Urinary bladder (tissue), 4 donors: ENCODE measurements around the gene HOXA4. TPM values are rescaled to one million over a fixed set of nuclear protein-coding genes. Genes with fewer than 3 reads are reported as not detected.

Source experiments
- DNase-seq: peaks from one replicate; pipeline ENCODE4 v3.0.0-alpha.2; 2015; ENCODE audit errors: extremely low spot score
- H3K27ac ChIP-seq: one replicate; pipeline ENCODE4 v1.5.1; 2013; ENCODE audit warnings: low read depth, mild to moderate bottlenecking, moderate library complexity
- H3K36me3 ChIP-seq: one replicate; pipeline ENCODE4 v1.6.1; 2013; ENCODE audit warnings: mild to moderate bottlenecking, moderate library complexity; ENCODE audit not compliant: insufficient read depth
- H3K4me1 ChIP-seq: one replicate; pipeline ENCODE4 v1.6.1; 2013; ENCODE audit warnings: mild to moderate bottlenecking, moderate library complexity; ENCODE audit not compliant: insufficient read depth
- H3K4me3 ChIP-seq: one replicate; pipeline ENCODE4 v1.5.1; 2013; ENCODE audit warnings: low read depth, low read length
- WGBS: extraction: QIAGEN DNeasy Blood & Tissue Kit; methylation state at CpG from one replicate; pipeline ENCODE4 v1.1.7; 2013; 5-methylcytosine and 5-hydroxymethylcytosine counted together
- polyA plus RNA-seq: library from polyadenylated mRNA; stranded (reverse); fragments of 200-250 nt; gene quantifications from one replicate; pipeline ENCODE4 v1.2.3, GENCODE V29; 2013
- small RNA-seq: library from RNA; depleted of rRNA; stranded (forward); fragments of <200 nt; gene quantifications from one replicate; pipeline ENCODE3, GENCODE V24; 2014
- total RNA-seq: library from RNA; depleted of rRNA; stranded (reverse); fragments of >200 nt; gene quantifications from one replicate; pipeline ENCODE4 v1.2.3, GENCODE V29; 2014
- donor health status: healthy with polysubstance abuse.
- donor health status: healthy.

HOXA4 gene
- total and polyA plus RNA-seq, 2 donors, result 1.0 to 6.0 TPM

- WGBS, result 86% methylated on average over 5 of the region's 5 CpGs
Observed at GRCh38 chr7:27078616-27079233, 51.8 kb downstream of the HOXA4 start.

More at GRCh38 chr7:27078616-27079233, 51.8 kb downstream of the HOXA4 start:
- H3K36me3 ChIP-seq, result no peaks in the 10 kb centered on the region
- DNase-seq, result no peak
- H3K4me1 ChIP-seq, result no peaks in the 10 kb centered on the region
- no peak overlapping the region for H3K4me3 ChIP-seq
- no peak overlapping the region for H3K27ac ChIP-seq

Small RNA genes lying within 50 kb of the gene (small RNA-seq; reads per million reads assigned to genes)
- gene AC004080.5, result not detected
- gene RF01977, result not detected

Other genes with a start within 250 kb of the HOXA4 start
- 2.0 TPM for gene HOXA1, start 34.8 kb downstream of the HOXA4 start, total RNA-seq
- 1.6 TPM for gene HOXA1, start 34.8 kb downstream of the HOXA4 start, polyA plus RNA-seq
- 1.4 TPM for gene HOXA2, start 28.1 kb downstream of the HOXA4 start, total RNA-seq
- gene HOXA2, start 28.1 kb downstream of the HOXA4 start, polyA plus RNA-seq, result 1.3 TPM
- gene HOXA5, start 12.9 kb upstream of the HOXA4 start, total RNA-seq, result 12.5 TPM
- 9.9 TPM for gene HOXA5, start 12.9 kb upstream of the HOXA4 start, polyA plus RNA-seq
- 8.4 TPM for gene HOXA6, start 17.0 kb upstream of the HOXA4 start, total RNA-seq
- 4.4 TPM for gene HOXA6, start 17.0 kb upstream of the HOXA4 start, polyA plus RNA-seq
- 9.0 TPM for gene HOXA3, start 21.8 kb upstream of the HOXA4 start, total RNA-seq
- 11.4 TPM for gene HOXA3, start 21.8 kb upstream of the HOXA4 start, polyA plus RNA-seq
- 3.7 TPM for gene HOXA7, start 25.9 kb upstream of the HOXA4 start, total RNA-seq
- gene HOXA7, start 25.9 kb upstream of the HOXA4 start, polyA plus RNA-seq, result 14.2 TPM
- gene HOXA9, start 34.8 kb upstream of the HOXA4 start, total RNA-seq, result 19.8 TPM
- gene HOXA9, start 34.8 kb upstream of the HOXA4 start, polyA plus RNA-seq, result 20.5 TPM
- 23.2 TPM for gene HOXA10, start 43.6 kb upstream of the HOXA4 start, total RNA-seq
- gene HOXA10, start 43.6 kb upstream of the HOXA4 start, polyA plus RNA-seq, result 44.9 TPM
- gene HOXA11, start 54.5 kb upstream of the HOXA4 start, total RNA-seq, result 9.3 TPM
- 39.1 TPM for gene HOXA11, start 54.5 kb upstream of the HOXA4 start, polyA plus RNA-seq
- gene HOXA13, start 69.3 kb upstream of the HOXA4 start, total RNA-seq, result 43.2 TPM
- gene HOXA13, start 69.3 kb upstream of the HOXA4 start, polyA plus RNA-seq, result 24.4 TPM
- gene EVX1, start 112.0 kb upstream of the HOXA4 start, total RNA-seq, result 1.1 TPM
- gene EVX1, start 112.0 kb upstream of the HOXA4 start, polyA plus RNA-seq, result 2.0 TPM